ENCODE results near the gene CASP2.
"Not testable (repeated sequence)": the region's sequence is repeated elsewhere in the genome, so short reads cannot be mapped to it uniquely, and the experiment has no call there.

CASP2 gene

GRCh38 chr7:143263266-143264195 lies 24.6 kb upstream of the CASP2 start, which contains the start of gene GSTK1:
Gene GSTK1, plus strand, starts transcription at chr7:143263441. Its CDS starts 73 bp downstream, at chr7:143263514.
- peak within 1 kb of the TSS; percentile 90 for H3K4me3 ChIP-seq (ENCODE audit: low read length)
- peak; percentile 60 for DNase-seq (ENCODE audit: low read depth)
- TF ChIP-seq CTCF (conservative IDR thresholded peaks at IDR 0.05; ENCODE audit: low read length), result no peak

GRCh38 chr7:143264196-143264568 lies 24.0 kb upstream of the CASP2 start:
- H3K4me3 ChIP-seq (ENCODE audit: low read length), result peak overlapping the region; percentile 90
- DNase-seq (ENCODE audit: low read depth), result not testable (repeated sequence)

GRCh38 chr7:143265017-143265693 lies 23.0 kb upstream of the CASP2 start:
- TF ChIP-seq CTCF (conservative IDR thresholded peaks at IDR 0.05; ENCODE audit: low read length), result no peak
- DNase-seq (ENCODE audit: low read depth), result no peak
- H3K4me3 ChIP-seq (ENCODE audit: low read length), result no peak overlapping the region

GRCh38 chr7:143269251-143269650 lies 18.9 kb upstream of the CASP2 start:
- no peak for TF ChIP-seq CTCF (conservative IDR thresholded peaks at IDR 0.05; ENCODE audit: low read length)
- H3K4me3 ChIP-seq (ENCODE audit: low read length), result no peak overlapping the region
- no peak for DNase-seq (ENCODE audit: low read depth)

GRCh38 chr7:143271240-143271639 lies 16.9 kb upstream of the CASP2 start:
- no peak overlapping the region for H3K4me3 ChIP-seq (ENCODE audit: low read length)
- DNase-seq (ENCODE audit: low read depth), result no peak
- no peak for TF ChIP-seq CTCF (conservative IDR thresholded peaks at IDR 0.05; ENCODE audit: low read length)

GRCh38 chr7:143272871-143273270 lies 15.3 kb upstream of the CASP2 start:
- no peak for TF ChIP-seq CTCF (conservative IDR thresholded peaks at IDR 0.05; ENCODE audit: low read length)
- DNase-seq (ENCODE audit: low read depth), result no peak
- H3K4me3 ChIP-seq (ENCODE audit: low read length), result no peak overlapping the region

- no peak overlapping the region for H3K4me3 ChIP-seq (ENCODE audit: low read length)
- peak; percentile 87 for DNase-seq (ENCODE audit: low read depth)
- TF ChIP-seq CTCF (conservative IDR thresholded peaks at IDR 0.05; ENCODE audit: low read length), result no peak
Measured at GRCh38 chr7:143279186-143280098, 8.7 kb upstream of the CASP2 start.

Data from AG10803 (cell line).